Astrocyte (in vitro differentiated cells and primary cell): ENCODE data around the gene FREM3.

Experiments
- CTCF ChIP-seq: IDR thresholded peaks from 2 replicates; pipeline ENCODE4 v1.5.1; 2011; ENCODE audit warnings: low read depth, mild to moderate bottlenecking, inconsistent platforms, low read length, moderate library complexity; ENCODE audit not compliant: insufficient read depth
- EZH2 ChIP-seq: IDR thresholded peaks from 2 replicates; pipeline ENCODE4 v1.6.1; 2012; ENCODE audit warnings: mild to moderate bottlenecking, low read length, inconsistent platforms; ENCODE audit not compliant: insufficient read depth

GRCh38 chr4:143742834-143743233 is 42.4 kb upstream of the FREM3 start:
- TF ChIP-seq CTCF (no peak), EZH2 (no peak)
